ENCODE measurements around the gene ATAD3C. TPM values are rescaled to one million over a fixed set of nuclear protein-coding genes. Genes with fewer than 3 reads are reported as not detected.
"Not testable (repeated sequence)": the region's sequence is repeated elsewhere in the genome, so short reads cannot be mapped to it uniquely, and the experiment has no call there.

Gene ATAD3C
- total RNA-seq, 4 donors from 2014 or later: 0.32 to 2.4 (median 0.58) TPM

DNA sequence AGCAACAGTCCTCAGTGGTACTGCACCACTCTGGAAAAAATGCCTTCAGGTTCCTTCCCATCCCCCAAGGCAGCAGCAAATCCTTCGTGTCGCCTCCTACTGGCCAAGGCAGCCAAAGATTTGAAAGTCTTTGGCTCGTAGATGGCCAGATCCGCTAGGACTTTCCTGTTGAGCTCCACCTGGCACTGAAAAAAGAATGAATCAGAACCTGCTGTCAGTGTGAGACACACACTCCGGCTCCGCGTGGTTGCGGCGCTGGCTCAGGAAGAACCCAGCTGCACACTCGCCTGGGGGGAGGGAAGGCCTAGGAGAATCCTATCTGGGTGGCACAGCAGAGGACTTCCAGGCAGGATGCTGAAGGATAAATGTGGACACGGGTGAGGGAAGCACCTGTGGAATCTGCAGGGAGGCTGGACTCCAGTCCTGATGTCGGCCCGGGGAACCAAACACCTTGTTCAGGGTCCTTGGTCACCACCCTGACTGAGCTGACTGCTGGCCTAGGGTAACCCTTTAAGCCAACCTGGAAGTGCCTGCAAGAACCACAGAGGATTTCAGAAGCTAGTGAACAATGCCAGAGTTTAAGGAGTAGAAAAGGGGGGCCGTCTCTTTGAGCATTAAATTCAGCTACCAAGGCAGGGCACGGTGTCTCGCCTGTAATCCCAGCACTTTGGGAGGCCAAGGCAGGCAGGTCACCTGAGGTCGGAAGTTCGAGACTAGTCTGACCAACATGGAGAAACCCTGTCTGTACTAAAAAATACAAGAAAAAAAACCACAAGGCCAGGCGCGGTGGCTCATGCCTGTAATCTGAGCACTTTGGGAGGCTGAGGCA is 47.2 kb upstream of the ATAD3C start:
- WGBS: 69% methylated on average over 19 of the region's 20 CpGs
- Histone ChIP-seq H3K27me3 (no peaks in the 10 kb centered on the region), H3K4me1 (peaks cover 38 to 70% (median 53%) of the 10 kb centered on the region in 4 donors), H3K9me3 (no peaks in the 10 kb centered on the region), H3K4me3 (no peak overlapping the region), H3K36me3 (peaks cover 34 to 72% (median 64%) of the 10 kb centered on the region in 4 donors), H3K27ac (replicated peaks in 1 of 4) (peak overlapping the region in 1 of 4 donors; percentile 1)
- TF ChIP-seq POLR2AphosphoS5 (IDR thresholded peaks at IDR 0.05): no peak
- TF ChIP-seq, protein P1, sequence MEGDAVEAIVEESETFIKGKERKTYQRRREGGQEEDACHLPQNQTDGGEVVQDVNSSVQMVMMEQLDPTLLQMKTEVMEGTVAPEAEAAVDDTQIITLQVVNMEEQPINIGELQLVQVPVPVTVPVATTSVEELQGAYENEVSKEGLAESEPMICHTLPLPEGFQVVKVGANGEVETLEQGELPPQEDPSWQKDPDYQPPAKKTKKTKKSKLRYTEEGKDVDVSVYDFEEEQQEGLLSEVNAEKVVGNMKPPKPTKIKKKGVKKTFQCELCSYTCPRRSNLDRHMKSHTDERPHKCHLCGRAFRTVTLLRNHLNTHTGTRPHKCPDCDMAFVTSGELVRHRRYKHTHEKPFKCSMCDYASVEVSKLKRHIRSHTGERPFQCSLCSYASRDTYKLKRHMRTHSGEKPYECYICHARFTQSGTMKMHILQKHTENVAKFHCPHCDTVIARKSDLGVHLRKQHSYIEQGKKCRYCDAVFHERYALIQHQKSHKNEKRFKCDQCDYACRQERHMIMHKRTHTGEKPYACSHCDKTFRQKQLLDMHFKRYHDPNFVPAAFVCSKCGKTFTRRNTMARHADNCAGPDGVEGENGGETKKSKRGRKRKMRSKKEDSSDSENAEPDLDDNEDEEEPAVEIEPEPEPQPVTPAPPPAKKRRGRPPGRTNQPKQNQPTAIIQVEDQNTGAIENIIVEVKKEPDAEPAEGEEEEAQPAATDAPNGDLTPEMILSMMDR (IDR thresholded peaks at IDR 0.05): peak in 1 of 3 experiments; percentile 43
- intact Hi-C loops (cut with DNase I): loop anchor here (2.0 kb wide), 1 partner anchor 39 kb away; no protein-coding TSS in a partner anchor
- no peak for DNase-seq (ENCODE audit: extremely low spot score)

DNA sequence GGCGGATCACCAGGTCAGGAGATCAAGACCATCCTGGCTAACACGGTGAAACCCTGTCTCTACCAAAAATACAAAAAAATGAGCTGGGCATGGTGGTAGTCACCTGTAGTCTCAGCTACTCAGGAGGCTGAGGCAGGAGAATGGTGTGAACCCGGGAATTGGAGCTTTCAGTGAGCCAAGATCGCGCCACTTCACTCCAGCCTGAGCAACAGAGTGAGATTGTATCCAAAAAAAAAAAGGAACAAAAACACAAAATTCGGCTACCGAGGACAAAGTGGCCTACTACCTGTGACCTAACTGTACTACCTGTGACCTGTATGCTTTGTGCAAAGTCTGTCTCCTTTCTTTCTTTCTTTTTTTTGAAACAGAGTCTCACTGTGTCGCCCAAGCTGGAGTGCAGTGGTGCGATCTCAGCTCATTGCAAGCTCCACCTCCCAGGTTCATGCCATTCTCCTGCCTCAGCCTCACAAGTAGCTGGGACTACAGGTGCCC is 46.5 kb upstream of the ATAD3C start:
- peaks cover 33 to 70% (median 51%) of the 10 kb centered on the region in 4 donors for H3K4me1 ChIP-seq
- intact Hi-C loops (cut with DNase I): loop anchor here (2.0 kb wide), 1 partner anchor 38 kb away; no protein-coding TSS in a partner anchor
- not testable (repeated sequence) for DNase-seq (ENCODE audit: extremely low spot score); H3K27ac ChIP-seq (replicated peaks in 1 of 4); H3K9me3 ChIP-seq; H3K4me3 ChIP-seq; H3K27me3 ChIP-seq
- WGBS: 89% methylated on average over 9 of the region's 9 CpGs
- H3K36me3 ChIP-seq: peaks cover 28 to 65% (median 57%) of the 10 kb centered on the region in 4 donors

DNA sequence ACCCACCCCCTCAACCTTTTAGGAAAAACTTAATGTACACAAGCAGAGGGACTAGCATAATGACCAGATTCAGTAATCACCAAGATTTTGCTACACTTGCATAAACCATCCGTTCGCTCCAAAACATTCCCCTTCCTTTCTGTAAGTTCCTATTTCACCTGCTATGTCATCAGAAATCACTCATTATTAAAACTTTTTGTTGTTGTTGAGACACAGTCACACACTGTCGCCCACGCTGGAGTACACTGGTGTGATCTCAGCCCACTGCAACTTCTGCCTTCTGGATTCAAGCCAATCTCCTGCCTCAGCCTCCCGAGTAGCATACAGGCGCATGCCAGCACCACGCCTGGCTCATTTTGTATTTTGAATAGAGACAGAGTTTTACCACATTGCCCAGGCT is 45.8 kb upstream of the ATAD3C start:
- H3K4me3 ChIP-seq: no peak overlapping the region
- peaks cover 34 to 70% (median 52%) of the 10 kb centered on the region in 4 donors for H3K4me1 ChIP-seq
- no peaks in the 10 kb centered on the region for H3K9me3 ChIP-seq
- H3K36me3 ChIP-seq: peaks cover 28 to 61% (median 55%) of the 10 kb centered on the region in 4 donors
- intact Hi-C loops (cut with DNase I): loop anchor here (2.0 kb wide), 1 partner anchor 37 kb away; no protein-coding TSS in a partner anchor
- no peak for DNase-seq (ENCODE audit: extremely low spot score)
- H3K27me3 ChIP-seq: no peaks in the 10 kb centered on the region
- H3K27ac ChIP-seq (replicated peaks in 1 of 4): no peak overlapping the region
- 65% methylated on average over 7 of the region's 7 CpGs for WGBS
- TF ChIP-seq, protein P1 (IDR thresholded peaks at IDR 0.05): no peak
- TF ChIP-seq POLR2A (IDR thresholded peaks at IDR 0.05; ENCODE audit: low read depth) (no peak), POLR2AphosphoS5 (IDR thresholded peaks at IDR 0.05) (no peak)

DNA sequence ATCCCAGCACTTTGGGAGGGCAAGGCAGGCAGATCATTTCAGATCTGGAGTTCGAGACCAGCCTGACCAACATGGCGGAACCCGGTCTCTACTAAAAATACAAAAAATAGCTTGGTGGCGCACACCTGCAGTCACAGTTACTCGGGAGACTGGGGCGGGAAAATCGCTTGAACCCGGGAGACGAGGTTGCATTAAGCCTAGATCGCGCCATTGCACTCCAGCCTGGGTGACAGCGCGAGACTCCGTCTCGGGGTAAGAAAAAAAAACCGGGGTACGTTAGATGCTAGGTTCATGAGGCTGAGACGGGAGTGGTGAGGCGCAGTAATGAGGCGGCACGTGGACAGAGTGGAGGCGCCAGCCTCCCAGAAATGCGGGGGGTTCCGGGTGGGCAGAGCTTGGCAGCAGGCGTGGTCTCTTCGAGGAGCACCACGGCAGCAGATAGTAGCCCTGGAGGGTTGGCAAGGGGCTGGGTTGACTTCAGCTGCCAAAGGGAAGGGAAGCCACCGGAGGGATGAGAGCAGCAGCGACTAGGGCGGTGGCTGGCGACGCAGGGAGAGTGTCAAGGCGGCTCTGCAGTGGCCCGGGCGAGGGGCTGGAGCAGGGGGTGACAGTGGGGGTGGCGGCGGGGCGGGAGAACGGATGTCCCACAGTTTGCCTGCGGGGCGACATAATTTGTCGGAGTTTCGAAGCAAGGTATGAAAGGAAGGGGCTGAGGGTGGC is 43.2 kb upstream of the ATAD3C start:
- H3K4me3 ChIP-seq: peak overlapping the region; percentile 79 to 98 (median 94)
- peak overlapping the region; percentile 88 to 92 (median 90) for H3K27ac ChIP-seq (replicated peaks in 1 of 4)
- TF ChIP-seq POLR2A (IDR thresholded peaks at IDR 0.05; ENCODE audit: low read depth): no peak
- TF ChIP-seq, protein P1 (IDR thresholded peaks at IDR 0.05): no peak
- TF ChIP-seq EP300 (IDR thresholded peaks at IDR 0.05): no peak
- TF ChIP-seq POLR2AphosphoS5 (IDR thresholded peaks at IDR 0.05): no peak
- WGBS: 65% methylated on average over 27 of the region's 43 CpGs
- DNase-seq (ENCODE audit: extremely low spot score): no peak
- no peaks in the 10 kb centered on the region for H3K9me3 ChIP-seq
- peaks cover 29 to 61% (median 48%) of the 10 kb centered on the region in 4 donors for H3K4me1 ChIP-seq
- intact Hi-C loops (cut with DNase I): no loop called here
- no peaks in the 10 kb centered on the region for H3K27me3 ChIP-seq
- peaks cover 23 to 55% (median 53%) of the 10 kb centered on the region in 4 donors for H3K36me3 ChIP-seq
